K562 (cell line): ENCODE data around the gene NYAP1. TPM values are rescaled to one million over a fixed set of nuclear protein-coding genes. Genes with fewer than 3 reads are reported as not detected.
A peak's percentile ranks its signal among the peaks of the same experiment; 100 is the strongest.

Source experiments
- ADNP ChIP-seq: fragments of 200-800 bp; sonication (Bioruptor generic); IDR thresholded peaks from 2 replicates; pipeline ENCODE4 v1.6.1; 2016; ENCODE audit warnings: missing genetic modification characterization, missing compliant biosample characterization
- AFF1 ChIP-seq, 2 experiments: fragments of 450-650 bp; IDR thresholded peaks; 2 replicates each; pipeline ENCODE4 v1.6.1; 2018; ENCODE audit warnings: mild to moderate bottlenecking in 2 of 2, low read depth in 1 of 2; ENCODE audit not compliant: partially characterized antibody in 2 of 2
- ARNT ChIP-seq, 2 experiments: fragments of 450-650 bp; IDR thresholded peaks; 2 replicates each; pipeline ENCODE4 v1.6.1; 2016; ENCODE audit warnings: mild to moderate bottlenecking in 1 of 2
- BCL6 ChIP-seq: fragments of 250-450 bp; sonication (Bioruptor Pico); IDR thresholded peaks from 2 replicates; pipeline ENCODE4 v1.4.0; 2020
- CBFB ChIP-seq: sonication (generic); formaldehyde crosslinking; IDR thresholded peaks from 2 replicates; pipeline ENCODE4 v1.4.0; 2020; ENCODE audit warnings: mild to moderate bottlenecking, missing genetic modification reagents
- CTBP1 ChIP-seq: fragments of 450-650 bp; IDR thresholded peaks from 2 replicates; pipeline ENCODE4 v1.6.1; 2016; ENCODE audit warnings: borderline replicate concordance
- EP300 ChIP-seq: IDR thresholded peaks from 2 replicates; pipeline ENCODE4 v1.6.1; 2012; ENCODE audit warnings: low read length, improper control_type of control experiment
- ETV5 ChIP-seq: sonication (generic); formaldehyde crosslinking; IDR thresholded peaks from 2 replicates; pipeline ENCODE4 v1.4.0; 2020; ENCODE audit warnings: low read depth, mild to moderate bottlenecking, missing genetic modification reagents
- KDM1A ChIP-seq, 2 experiments: fragments of 450-650 bp; IDR thresholded peaks; 2 replicates each; pipeline ENCODE4 v1.6.1; 2016; ENCODE audit warnings: mild to moderate bottlenecking in 2 of 2
- LARP7 ChIP-seq: fragments of 450-650 bp; IDR thresholded peaks from 2 replicates; pipeline ENCODE4 v1.6.1; 2016
- MCM2 ChIP-seq: fragments of 450-650 bp; IDR thresholded peaks from 2 replicates; pipeline ENCODE4 v1.6.1; 2017; ENCODE audit warnings: low read depth, mild to moderate bottlenecking
- MECOM ChIP-seq: fragments of 250-450 bp; sonication (Bioruptor Pico); IDR thresholded peaks from 2 replicates; pipeline ENCODE4 v1.8.0; 2022; ENCODE audit warnings: inconsistent platforms
- MEF2D ChIP-seq: conservative IDR thresholded peaks from 2 replicates; pipeline ENCODE4 v1.6.1; 2016; ENCODE audit warnings: low read depth, missing genetic modification characterization, missing compliant biosample characterization
- NR4A1 ChIP-seq, 2 experiments: fragments of 250-450 bp in 1 of 2; fragments of 450-650 bp in 1 of 2; sonication (Bioruptor Pico) in 1 of 2; IDR thresholded peaks; 2 replicates each; pipeline versions ENCODE4 v1.4.0 to v1.6.1; 2016 to 2020; ENCODE audit warnings: mild to moderate bottlenecking in 2 of 2, missing compliant biosample characterization in 1 of 2, missing genetic modification characterization in 1 of 2, moderate library complexity in 1 of 2
- PHF8 ChIP-seq: fragments of 200-600 bp; sonication (generic); IDR thresholded peaks from 2 replicates; pipeline ENCODE4 v1.6.1; 2012; ENCODE audit warnings: mixed run types, mild to moderate bottlenecking, inconsistent platforms, low read length, moderate library complexity, borderline replicate concordance
- POLR3G ChIP-seq: IDR thresholded peaks from 2 replicates; pipeline ENCODE4 v1.6.1; 2011; ENCODE audit not compliant: insufficient read length, insufficient replicate concordance; ENCODE audit errors: extremely low read depth
- RAD21 ChIP-seq, 2 experiments: fragments of 250-450 bp in 1 of 2; fragments of 450-650 bp in 1 of 2; sonication (Bioruptor Pico) in 1 of 2; formaldehyde crosslinking in 1 of 2; IDR thresholded peaks in 1 of 2; conservative IDR thresholded peaks in 1 of 2; 2 replicates each; pipeline versions ENCODE4 v1.4.0 to v1.8.0; 2020 to 2022; ENCODE audit warnings: mild to moderate bottlenecking in 2 of 2, moderate library complexity in 1 of 2
- TEAD2 ChIP-seq: fragments of 450-650 bp; IDR thresholded peaks from 2 replicates; pipeline ENCODE4 v1.6.1; 2016; ENCODE audit warnings: missing genetic modification characterization, control low read depth, missing compliant biosample characterization
- TFAP4 ChIP-seq: sonication (generic); formaldehyde crosslinking; IDR thresholded peaks from 2 replicates; pipeline ENCODE4 v1.8.0; 2022; ENCODE audit warnings: missing genetic modification reagents, mild to moderate bottlenecking, moderate library complexity, borderline replicate concordance
- ZBTB2 ChIP-seq: fragments of 450-650 bp; IDR thresholded peaks from 2 replicates; pipeline ENCODE4 v1.6.1; 2016; ENCODE audit warnings: antibody characterized with exemption
- ZBTB7A ChIP-seq: IDR thresholded peaks from 2 replicates; pipeline ENCODE4 v1.6.1; 2011; ENCODE audit warnings: low read depth, mild to moderate bottlenecking, low read length, moderate library complexity, borderline replicate concordance; ENCODE audit not compliant: control insufficient read depth
- ZNF184 ChIP-seq: sonication (generic); formaldehyde crosslinking; IDR thresholded peaks from 2 replicates; pipeline ENCODE4 v1.5.0; 2020; ENCODE audit warnings: missing genetic modification reagents
- ZNF274 ChIP-seq: IDR thresholded peaks from 2 replicates; pipeline ENCODE4 v1.6.1; 2011; ENCODE audit warnings: low read depth, mild to moderate bottlenecking, low read length, moderate library complexity, borderline replicate concordance
- ZNF431 ChIP-seq: sonication (generic); formaldehyde crosslinking; IDR thresholded peaks from 2 replicates; pipeline ENCODE4 v1.8.0; 2022; ENCODE audit warnings: mild to moderate bottlenecking, missing genetic modification reagents
- polyA plus RNA-seq, 8 experiments: library from polyadenylated mRNA; depleted of rRNA in 4 of 8; stranded (reverse) in 5 of 8; unstranded in 3 of 8; fragments of >200 nt; fragmentation: Nextera tagmentation in 2 of 8; fragmentation: Illumina TruSeq in 1 of 8; extraction: Ambion mirVana in 2 of 8; extraction: Trizol in 1 of 8; gene quantifications; 2 replicates each; pipeline versions ENCODE4 v1.2.1 to v1.2.3, GENCODE V29; 2011 to 2014; ENCODE audit warnings: inconsistent platforms in 1 of 8, missing spikeins in 1 of 8
- total RNA-seq, 7 experiments: library from RNA; depleted of rRNA in 6 of 7; stranded (reverse); fragments of >200 nt in 6 of 7; fragmentation: Illumina TruSeq in 2 of 7; extraction: Trizol in 2 of 7; gene quantifications; 2 replicates each; pipeline versions ENCODE4 v1.2.1 to v1.2.3, GENCODE V29; 2011 to 2021; ENCODE audit warnings: low replicate concordance in 1 of 7

Gene NYAP1
- total and polyA plus RNA-seq, 9 of the 15 experiments (the other 6 are each of a cell fraction or from before 2014, with no cell fraction given), result 0.11 to 0.88 (median 0.22) TPM; not detected in 2

GRCh38 chr7:100506356-100506923 lies 22.7 kb downstream of the NYAP1 start (continued):
- TF ChIP-seq AFF1 (IDR thresholded peaks at IDR 0.05; ENCODE audit: low read depth in 1 of 2, partially characterized antibody in 2 of 2), result no peak
- TF ChIP-seq MEF2D (tag), result no peak
- no peak for TF ChIP-seq NR4A1 (CRISPR knock-in tag; IDR thresholded peaks at IDR 0.05)
- no peak for TF ChIP-seq NR4A1 (tag; IDR thresholded peaks at IDR 0.05)
- no peak for TF ChIP-seq ADNP
- peak; percentile 68 for TF ChIP-seq CTBP1
- no peak for TF ChIP-seq ZNF274
- TF ChIP-seq ARNT (IDR thresholded peaks at IDR 0.05), result 0 out of 4 replicates have a peak, but pooled peaks of 1 of the 2 experiments have one; percentile 57
- TF ChIP-seq EP300, result no peak
- no peak for TF ChIP-seq MECOM (CRISPR knock-in tag)
- TF ChIP-seq BCL6 (CRISPR knock-in tag), result no peak
- no peak for TF ChIP-seq ZNF431
- no peak for TF ChIP-seq RAD21 (CRISPR knock-in tag; conservative IDR thresholded peaks at IDR 0.05 in 1 of 2, IDR thresholded peaks at IDR 0.05 in 1 of 2)
- no peak for TF ChIP-seq ZBTB2
- peak; percentile 28 to 39; a peak in 2 of 4 replicates for TF ChIP-seq KDM1A (IDR thresholded peaks at IDR 0.05)
- 0 out of 2 replicates have a peak, but pooled peaks have one; percentile 21 for TF ChIP-seq TFAP4 (CRISPR knock-in tag)
- TF ChIP-seq TEAD2, result no peak
- 0 out of 2 replicates have a peak, but pooled peaks have one; percentile 30 for TF ChIP-seq LARP7
- no peak for TF ChIP-seq POLR3G
- no peak for TF ChIP-seq PHF8
- no peak for TF ChIP-seq ZNF184 (CRISPR knock-in tag)
- no peak for TF ChIP-seq ETV5 (CRISPR knock-in tag)
- no peak for TF ChIP-seq MCM2
- no peak for TF ChIP-seq CBFB
- TF ChIP-seq ZBTB7A, result no peak
